Measurements from ENCODE around the gene VSIR. TPM values are rescaled to one million over a fixed set of nuclear protein-coding genes. Genes with fewer than 3 reads are reported as not detected.

VSIR gene
- total RNA-seq, 1 donor from 2014 or later: 8.1 TPM

DNA sequence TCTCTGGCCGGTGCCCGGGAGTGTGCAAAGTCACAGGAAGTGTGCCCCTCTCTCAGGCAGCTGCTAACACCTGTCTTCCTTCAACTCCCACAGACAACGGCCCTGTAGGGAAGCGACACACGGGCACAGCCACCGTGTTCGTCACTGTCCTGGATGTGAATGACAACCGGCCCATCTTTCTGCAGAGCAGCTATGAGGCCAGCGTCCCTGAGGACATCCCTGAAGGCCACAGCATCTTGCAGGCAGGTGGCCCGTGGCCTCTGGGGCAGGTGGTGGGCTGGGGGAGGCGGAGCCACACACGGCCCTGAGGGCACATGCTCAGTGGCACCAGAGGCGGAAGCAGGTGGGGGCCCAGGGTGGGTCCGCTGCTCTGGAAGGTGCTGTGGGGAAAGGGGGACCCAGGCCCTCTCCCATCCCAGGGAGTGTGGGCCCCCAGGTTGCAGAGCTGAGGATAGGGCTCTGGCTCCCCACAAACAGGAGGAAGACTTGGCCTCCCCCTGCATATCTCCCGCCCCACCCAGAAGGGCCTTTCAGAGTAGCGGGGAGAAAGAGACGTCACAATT lies 60.7 kb downstream of the VSIR start:
- no peak for DNase-seq

DNA sequence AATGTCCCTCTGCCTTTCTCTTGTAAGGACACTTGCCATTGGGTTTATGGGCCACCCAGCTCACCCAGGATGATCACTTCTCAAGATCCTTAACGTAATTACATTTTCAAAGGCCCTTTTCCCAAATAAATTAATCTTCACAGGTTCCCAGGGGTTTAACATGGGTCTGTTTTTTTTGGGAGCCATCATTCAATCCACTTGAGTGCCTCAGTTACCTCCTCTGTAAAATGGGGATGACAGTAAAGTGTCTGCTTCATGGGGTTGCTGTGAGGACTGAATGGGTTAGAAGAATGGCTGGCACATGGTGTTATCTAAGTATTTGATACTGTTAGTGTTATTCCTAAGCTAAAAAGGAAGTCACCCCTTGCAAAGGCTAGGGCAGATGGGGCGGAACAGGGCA lies 61.1 kb downstream of the VSIR start:
- DNase-seq: no peak

DNA sequence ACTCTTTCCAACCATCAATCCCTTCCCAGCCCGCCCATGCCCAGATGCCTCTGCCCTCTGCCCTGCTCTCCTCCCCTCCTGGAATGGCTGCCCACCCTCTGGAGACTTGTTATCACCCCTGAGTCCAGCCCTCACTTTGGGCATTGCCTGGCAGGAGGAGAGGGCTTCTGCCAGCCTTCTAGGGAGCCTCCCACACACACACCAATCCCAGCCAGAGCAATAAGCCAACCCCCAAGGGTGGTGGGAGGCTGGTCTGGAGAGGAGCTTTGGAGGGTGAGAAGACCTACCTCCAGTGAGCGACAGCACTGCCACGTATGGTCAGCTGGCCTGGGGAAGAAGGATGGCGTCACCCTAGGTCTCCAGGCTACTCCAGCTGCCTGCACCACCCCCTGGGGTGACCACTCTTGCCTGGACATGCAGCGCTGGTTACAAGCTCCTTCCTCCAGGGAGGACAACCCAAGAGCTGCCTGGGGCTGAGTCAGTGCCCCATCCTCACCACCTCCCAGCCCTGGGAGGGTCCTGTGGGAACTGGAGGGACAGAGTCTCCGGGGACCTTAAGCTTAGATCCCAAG lies 62.2 kb downstream of the VSIR start:
- DNase-seq: no peak

DNA sequence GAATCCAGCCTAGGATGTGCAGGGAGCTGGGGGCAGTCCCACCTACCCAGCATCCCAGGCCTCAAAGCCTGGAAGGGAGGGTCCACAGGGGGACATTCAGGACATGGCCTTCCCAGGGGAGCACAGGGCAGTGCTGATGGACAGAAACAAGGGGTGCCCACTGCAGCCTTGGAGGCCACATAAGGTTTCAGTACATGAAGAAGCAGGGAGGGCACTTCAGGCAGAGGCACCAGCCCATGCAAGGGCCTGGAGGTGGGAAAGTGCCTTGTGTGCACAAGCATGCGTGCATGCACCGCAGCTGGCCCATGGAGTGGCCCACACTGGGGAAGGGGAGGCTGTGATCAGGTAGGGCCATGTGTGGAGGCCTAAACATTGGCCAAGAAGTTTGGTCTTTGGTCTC lies 62.8 kb downstream of the VSIR start:
- no peak for DNase-seq

DNA sequence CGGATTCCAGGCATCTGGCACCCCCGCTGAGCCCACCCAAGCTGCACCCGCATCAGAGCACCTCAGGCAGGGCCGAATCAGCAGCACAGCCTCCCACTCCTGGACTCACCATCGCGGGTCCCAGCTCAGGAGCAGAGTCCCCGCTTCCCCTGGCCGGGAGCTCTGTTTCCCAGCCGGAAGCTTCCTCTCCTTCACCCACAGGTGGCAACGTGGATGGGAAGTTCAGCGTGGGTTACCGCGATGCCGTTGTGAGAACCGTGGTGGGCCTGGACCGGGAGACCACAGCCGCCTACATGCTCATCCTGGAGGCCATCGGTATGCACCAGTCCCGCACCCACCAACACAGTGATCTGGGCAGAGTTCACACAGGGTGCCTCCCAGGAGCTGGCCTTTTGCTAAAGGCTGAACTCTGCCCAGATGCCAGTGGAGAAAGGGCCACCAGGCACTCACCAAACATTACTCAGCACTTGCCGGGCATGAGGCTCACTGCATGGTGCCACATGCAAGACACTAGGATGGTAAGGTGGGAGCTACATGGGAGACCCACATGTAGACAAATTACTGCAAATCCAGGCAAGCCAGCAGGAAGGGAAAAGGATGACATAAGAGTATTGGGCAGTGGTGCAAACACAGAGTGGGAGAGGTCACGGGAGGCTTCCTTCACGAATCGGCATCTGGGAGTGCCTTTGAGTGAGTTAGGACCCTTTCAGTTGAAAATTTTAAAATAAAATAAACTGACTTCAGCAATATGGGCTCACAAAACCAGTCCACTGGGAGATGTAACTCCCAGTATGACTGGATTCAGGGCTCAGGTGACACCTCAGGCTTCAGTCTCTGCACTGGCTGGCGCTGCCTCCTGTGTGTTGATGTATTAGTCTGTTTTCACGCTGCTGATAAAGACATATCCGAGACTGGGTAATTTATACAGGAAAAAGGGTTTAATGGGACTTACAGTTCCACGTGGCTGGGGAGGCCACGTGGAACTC lies 64.1 kb downstream of the VSIR start:
- DNase-seq: no peak

DNA sequence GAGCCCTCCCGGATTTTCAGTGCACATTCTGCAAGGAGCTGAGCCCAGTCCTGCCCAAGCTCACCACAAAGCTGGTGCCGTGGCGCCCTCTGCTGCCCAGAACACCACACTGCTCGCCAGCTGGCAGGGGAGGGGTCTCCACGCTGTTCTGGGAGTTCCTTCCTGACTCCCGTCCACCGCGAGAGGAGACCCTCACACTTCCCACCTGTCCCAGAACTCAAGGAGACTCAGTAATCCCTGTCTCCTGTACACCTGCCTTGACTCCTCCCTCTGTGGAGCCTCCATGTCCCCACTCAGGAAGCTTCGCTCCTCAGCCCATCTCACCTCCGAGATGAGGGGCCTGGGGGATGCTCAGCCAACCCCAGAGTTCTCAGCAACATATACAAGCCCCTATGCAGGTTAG lies 65.0 kb downstream of the VSIR start:
- peak; percentile 36 for DNase-seq

DNA sequence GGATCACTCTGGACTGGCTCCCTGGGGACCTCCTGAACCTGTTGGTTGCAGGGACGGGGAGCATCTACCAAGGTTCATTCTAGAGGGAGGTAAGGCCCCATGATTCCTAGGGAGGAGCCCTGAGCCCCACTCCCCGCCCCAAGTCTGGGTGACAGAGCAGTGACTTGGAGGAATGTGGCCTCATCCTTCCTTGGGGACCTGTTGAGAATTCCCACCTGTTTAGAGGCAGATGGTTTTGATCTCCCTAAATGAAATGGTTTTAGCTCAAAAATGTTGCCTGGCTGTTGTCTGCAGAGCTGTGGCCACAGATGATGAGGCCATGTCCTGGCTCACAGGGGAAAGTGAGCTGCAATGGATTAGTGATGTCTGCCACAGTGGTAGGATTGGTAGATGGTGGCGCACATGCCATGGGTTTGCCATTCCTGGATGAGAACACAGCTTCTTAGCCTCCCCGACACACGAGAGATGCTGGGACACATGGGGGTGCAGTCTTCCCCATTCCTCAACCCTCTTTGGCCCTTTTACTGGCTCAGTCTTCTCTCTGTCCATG lies 66.0 kb downstream of the VSIR start:
- no peak for DNase-seq

DNA sequence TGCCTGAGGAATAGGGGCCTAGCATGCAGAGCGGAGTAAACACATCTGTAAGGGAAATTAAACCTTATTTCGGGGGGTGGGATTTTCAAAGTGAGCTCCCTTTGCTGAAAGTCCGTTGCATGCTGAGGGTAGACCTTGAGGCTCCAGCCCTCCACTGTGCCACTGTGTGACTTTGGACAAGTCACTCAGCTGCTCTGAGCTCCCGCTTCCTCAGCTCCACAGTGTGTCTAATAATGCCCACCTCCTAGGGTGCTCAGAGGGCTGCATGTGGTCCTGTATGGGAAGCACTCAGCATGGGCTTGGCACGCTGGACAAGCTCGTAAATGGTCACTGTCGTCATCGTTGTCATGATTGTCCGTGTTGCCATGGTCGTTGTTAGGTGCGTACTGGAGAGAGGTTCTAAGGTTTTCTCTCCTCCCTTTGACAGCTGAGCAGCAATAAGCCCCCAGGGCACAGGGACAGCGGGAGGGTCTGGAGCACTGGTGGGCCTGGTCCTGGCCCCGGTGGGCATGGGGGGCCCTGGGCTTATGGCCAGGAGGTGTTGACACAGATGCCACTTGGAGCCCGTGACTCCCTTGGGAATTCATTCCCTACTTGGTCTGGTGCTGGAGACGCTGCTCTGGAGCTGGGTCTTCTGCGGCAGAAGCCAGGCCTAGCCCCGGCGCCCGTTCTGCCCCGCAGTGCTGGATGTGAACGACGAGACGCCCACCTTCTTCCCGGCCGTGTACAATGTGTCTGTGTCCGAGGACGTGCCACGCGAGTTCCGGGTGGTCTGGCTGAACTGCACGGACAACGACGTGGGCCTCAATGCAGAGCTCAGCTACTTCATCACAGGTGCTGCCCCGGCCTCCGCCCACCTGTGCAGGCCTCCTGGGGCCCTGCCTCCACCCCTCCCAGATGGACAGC lies 66.9 kb downstream of the VSIR start:
- DNase-seq: no peak

DNA sequence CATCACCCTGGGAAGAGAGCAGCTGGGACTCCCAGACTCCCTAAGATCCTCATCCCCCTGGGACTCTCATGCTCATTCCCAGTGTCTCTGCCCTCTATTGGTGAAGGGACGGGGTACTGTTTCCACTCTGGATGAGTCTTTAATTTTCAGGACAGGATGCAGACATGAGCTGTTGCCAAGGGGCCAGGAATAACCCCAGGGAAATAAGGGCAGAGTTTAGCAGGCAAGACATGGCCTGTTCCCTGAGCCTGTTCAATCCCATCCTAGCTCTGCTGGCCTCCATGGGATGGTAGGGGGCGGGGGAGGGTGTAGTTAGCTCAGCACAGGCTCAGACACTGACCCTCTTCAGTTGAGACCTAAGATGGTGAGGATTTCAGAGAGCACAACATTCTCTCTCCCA lies 67.7 kb downstream of the VSIR start:
- no peak for DNase-seq

DNA sequence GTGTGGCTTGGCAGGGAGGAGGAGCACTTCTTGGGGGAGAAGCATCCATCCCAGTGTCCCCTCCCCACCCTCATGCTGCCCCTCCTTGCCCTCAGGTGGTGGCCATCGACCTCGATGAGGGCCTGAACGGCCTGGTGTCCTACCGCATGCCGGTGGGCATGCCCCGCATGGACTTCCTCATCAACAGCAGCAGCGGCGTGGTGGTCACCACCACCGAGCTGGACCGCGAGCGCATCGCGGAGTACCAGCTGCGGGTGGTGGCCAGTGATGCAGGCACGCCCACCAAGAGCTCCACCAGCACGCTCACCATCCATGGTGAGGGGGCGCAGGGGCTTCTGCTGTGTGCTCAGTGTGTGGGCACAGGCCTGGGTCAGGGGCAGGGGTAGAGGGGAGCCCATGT lies 68.5 kb downstream of the VSIR start:
- no peak for DNase-seq

DNA sequence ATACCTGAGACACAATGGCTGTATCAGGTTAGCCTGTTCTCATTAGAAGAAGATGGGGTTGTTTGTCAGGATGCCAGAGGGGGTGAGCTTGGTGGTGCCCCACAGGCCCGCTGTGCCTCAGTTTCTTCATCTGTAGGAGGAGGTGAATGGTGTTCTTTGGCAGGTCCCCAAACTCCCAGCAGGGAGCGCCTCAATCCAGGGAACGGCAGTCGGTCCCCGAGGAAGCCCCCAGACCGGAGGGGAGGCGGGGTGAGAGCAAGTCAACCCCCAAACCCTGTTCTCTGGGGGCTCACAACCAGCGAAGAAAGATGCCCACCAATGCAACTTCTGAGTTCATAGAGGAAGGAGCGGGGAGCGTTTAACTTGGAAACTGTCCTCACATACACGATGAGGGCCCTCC lies 69.7 kb downstream of the VSIR start:
- DNase-seq: no peak

DNA sequence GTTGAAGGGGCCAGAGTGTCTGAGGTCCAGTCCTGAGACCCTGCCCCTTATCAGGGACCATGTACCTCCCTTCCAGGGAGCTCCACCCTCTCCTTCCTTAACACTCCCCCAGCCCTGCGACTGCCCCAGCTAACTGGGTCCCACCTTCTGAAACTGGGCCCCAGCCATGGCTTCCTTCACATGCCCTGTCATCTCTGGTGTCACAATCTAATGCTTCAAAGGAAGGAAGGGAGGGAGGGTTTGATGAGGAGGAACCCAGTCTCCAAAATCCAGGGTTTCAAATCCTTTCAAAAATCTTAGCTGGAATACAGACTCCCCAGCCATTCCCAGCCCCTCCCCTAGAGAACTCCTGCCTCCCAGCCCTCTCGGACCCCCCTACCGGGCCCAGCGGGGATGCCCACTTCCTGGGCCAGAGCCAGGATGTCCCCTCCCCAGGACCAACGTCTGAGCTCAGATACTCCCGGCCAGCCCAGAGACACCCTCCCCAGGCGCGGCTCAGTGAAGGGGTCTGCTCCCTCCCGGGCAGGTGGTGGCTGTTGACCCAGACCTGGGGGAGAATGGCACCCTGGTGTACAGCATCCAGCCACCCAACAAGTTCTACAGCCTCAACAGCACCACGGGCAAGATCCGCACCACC lies 71.7 kb downstream of the VSIR start:
- DNase-seq: no peak

DNA sequence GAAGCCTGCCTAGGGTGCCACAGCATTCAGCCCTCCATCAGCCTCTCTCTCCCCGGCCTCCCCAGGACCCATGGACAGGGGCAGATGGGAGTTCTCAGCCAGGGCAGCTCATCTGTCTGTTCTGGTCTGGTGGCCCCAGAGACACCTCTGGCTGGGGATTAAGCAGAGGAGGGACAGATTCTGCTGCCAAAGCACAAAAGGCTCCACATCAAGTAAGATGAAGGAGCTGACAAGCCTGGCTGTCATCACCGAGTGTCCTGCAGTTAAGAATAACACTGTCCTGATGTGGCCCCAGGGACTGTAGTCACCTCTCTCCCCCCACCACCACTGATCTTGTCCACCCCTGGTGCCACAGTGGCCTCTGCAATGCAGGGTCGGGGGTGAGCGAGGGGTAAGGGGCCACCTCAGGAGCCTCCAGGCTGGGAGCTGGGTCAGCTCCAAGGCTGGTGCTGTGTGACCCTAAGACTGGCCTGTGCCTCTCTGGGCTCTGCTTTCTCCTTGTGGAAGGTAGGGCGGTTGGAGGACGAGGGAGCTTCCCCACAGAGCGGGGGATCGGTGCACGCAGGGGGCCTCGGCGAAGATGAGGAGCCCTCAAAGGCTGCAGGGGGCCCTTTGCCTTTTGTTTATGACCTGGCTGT lies 72.5 kb downstream of the VSIR start:
- no peak for DNase-seq

DNA sequence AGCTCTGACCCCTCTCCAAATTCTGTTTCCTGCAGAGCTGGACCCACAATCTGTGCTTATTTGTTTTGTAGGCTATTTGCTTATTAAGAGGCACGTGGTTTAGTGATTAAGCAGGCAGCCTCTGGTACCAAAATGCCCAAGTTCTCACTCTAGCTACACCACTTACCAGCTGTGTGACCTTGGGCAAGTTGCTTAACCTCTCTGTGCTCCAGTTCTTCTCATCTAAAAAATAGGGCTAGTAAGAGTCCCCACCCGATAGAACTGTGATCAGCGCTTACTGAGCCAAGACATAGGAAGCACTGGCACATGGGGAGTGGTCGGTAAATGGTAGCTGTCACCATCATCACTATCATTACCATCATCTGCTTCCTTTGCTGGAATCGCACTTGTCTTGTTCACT lies 74.6 kb downstream of the VSIR start:
- DNase-seq: no peak

DNA sequence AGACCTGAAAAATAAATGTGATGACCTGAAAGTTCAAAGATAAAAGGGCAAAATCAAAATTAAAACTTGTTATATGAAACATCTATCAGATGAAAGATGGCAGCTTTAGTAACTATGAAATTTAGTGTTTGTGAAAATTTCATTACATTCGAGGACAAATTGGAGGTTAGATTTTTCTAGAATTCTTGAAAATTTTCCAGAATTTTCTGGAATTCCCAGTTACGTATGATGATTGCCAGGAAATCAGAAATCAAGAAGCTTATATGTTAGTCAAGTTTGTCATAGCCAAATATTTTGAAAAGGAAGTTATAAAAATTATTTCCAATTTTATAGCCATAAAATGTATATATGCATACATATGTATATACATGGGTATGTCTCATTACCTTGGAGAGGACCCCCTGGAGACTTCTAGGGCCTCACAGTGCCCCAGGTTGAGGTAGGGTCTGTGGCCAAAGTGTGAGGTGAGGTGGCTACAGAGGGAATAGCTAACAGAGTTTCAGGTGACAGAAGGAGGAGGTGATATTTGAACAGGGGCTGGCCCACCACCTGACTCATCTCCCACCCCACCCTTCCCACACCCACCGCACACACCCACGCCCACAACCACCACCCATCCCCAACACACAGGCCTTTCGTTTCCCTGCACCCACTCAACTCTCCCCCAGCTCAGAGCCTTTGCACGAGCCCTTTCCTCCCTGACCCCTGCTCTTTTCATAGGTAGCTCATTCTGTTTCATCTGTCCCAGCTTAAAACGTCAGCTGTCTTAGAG lies 75.2 kb downstream of the VSIR start:
- DNase-seq: no peak

Small RNAs within 50 kb of the gene (small RNA-seq; reads per million reads assigned to genes)
- gene MIR7152: not detected

Other genes with a start within 250 kb of the VSIR start
- under 0.01 TPM for gene C10orf105, start 53.7 kb downstream of the VSIR start, total RNA-seq
- 385 TPM for gene PSAP, start 77.7 kb upstream of the VSIR start, total RNA-seq
- gene CHST3, start 190.9 kb upstream of the VSIR start, total RNA-seq: 7.2 TPM

All from occipital lobe (tissue), 3 donors.